ENCODE measurements around the gene CFAP53.

Gene CFAP53

DNA sequence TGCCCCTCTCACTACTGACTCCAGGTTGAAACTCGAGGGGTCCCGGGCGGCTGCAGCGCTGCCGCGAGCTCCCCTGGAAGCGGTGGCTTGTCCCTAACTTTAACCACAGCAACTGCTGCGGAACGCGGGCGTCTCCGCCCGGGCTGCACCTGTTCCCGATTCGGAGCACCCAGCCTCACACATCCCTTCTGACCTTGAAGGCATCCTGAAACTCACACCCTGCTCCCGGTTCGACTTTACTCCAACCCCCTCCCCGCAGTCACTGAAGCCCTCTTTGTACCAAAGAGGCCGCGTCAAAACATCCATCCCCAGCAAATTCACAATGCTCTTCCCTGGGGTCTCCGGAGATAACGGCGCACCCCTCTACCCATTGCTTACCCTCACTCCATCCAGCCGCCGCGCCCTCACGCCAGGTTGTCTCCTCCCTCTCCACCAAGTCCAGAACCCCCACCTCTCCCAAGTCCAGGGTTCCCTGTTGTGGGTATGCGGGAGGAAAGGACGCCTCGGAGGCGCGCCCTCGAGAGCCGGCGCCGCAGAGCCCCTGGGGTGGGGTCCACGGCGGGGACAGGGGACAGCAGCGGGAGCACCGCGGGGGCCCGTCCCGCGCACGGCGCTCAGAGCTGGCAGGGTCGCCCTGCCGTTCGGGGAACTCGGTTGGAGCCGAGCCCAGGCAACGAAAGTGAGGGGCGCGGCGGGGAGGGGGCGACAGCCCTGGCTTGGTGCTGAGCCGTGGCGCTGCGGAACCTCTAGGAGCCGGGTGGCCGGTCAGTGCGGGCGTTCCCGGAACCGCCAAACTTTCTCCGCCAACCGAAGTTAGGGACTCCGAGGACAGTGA is 72.3 kb downstream of the CFAP53 start:
- no peak for DNase-seq

GRCh38 chr18:50192995-50193795 is 73.1 kb downstream of the CFAP53 start:
- no peak for DNase-seq

DNA sequence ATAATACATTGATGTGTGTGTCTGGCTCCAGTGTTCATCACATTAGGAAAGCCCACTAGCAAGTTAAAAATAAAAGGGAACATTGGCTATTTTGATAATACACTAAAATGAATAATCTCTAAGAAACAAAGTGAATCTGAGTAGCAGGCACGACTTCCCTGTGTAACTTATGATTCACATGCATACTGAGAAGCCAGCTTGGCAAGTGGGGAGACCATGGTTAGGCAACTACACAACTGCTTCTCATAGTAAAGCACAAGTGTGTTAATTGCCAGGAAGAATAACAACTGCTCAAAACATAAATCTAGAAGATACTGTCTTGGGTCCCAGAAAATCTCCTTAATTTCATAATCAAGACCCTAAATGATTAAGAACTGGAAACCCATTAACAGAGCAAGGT is 75.4 kb downstream of the CFAP53 start:
- DNase-seq, result no peak

GRCh38 chr18:50190236-50190635 is 76.1 kb downstream of the CFAP53 start:
- no peak for DNase-seq

- DNase-seq, result no peak
Measured at GRCh38 chr18:50189160-50189559, 77.1 kb downstream of the CFAP53 start.

GRCh38 chr18:50188652-50189051 is 77.6 kb downstream of the CFAP53 start:
- DNase-seq, result no peak

DNA sequence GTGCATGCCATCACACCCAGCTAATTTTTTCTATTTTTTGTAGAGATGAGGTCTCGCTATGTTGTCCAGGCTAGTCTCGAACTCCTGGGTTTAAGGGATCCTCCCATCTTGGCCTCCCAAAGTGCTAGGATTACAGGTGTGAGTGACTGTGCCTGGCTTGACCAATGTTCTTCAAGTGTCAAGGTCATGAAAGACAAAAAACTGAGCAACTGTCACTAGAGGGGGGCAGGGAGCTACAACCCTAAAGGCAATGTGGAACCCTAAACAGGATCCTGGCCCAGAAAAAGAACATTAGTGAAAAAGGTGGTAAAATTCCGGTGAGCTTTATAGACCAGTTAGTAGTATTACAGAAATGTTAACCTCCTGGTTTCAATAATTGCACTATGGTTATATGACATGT is 78.6 kb downstream of the CFAP53 start:
- no peak for DNase-seq

DNA sequence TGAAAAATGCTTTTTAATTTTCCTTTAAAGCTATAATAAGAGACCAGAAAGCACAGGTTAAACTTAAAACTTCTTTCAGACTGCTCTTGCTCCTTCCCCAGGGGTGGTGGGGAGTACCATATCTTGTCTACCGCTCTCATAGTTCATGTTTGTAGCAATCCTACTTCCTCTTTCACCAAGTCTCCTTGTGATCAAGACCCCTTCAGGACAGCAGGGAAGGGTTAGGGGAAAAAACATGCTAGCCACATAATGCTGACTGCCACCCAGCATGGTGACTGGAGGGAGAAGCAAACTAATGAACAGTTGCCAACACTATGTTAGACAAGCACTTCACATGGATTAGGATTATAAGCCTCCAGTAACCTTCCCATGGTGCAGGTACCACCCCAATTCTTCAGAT is 79.9 kb downstream of the CFAP53 start:
- no peak for DNase-seq

- no peak for DNase-seq
Measured at GRCh38 chr18:50183556-50183955, 82.7 kb downstream of the CFAP53 start.

DNA sequence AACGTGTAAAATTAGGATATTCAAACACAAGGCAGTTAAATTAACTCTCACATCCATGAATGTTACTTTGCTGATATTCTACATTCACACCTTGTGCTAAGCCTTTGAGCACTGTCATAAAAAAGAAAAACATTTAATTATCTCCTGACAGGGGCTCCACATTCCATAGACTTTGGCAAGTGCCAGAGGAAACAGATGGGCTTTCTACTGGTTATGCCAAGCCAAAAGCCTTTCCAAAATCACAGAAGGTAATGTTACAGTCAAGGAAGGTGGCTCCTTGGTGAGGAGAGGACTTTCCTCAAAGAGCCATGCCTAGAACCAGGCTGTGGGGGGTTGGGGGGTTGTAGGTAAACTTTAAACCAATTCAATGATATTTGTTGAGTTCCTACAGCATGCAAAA is 83.8 kb downstream of the CFAP53 start:
- DNase-seq, result no peak

DNA sequence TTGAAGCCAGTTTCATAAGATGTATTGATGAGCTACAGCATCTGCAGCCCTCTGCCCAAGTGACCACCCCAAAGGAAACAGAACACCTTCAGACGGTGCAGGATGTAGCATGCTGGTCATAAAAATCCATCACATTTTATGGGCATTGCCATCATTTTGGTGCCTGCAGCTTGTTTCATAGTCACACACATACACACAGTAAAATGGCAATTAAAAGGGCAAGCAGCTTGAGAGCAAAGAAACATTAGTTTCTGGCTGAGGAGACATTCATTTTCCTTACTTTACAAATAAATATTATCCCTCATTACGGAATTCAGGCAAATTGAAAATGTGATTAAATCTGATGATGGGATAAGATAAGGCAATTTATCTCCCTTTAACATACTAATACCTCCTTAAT is 84.7 kb downstream of the CFAP53 start:
- DNase-seq, result no peak

GRCh38 chr18:50179465-50179864 is 86.8 kb downstream of the CFAP53 start:
- no peak for DNase-seq

GRCh38 chr18:50177294-50177992 is 88.9 kb downstream of the CFAP53 start:
- no peak for DNase-seq
